Activated T-cell treated with anti-CD3 and anti-CD28 coated beads, Interleukin-2, amount 50 U/mL, for 72 hours (primary cell): Measurements from ENCODE around the gene RNF17. TPM values are rescaled to one million over a fixed set of nuclear protein-coding genes. Genes with fewer than 3 reads are reported as not detected.
A peak's percentile ranks its signal among the peaks of the same experiment; 100 is the strongest.

Experiments
- ATAC-seq, 2 donors: fragments of 150-1000 bp; cut with Tn5 transposase; replicated peaks in 1 of 2; 2 replicates each; pipeline ENCODE4 v1.10.0; 2021; ENCODE audit warnings: moderate library complexity in 2 of 2, mild to moderate bottlenecking in 1 of 2
- DNase-seq, 2 donors: peaks; one replicate each; pipeline ENCODE4 v3.0.0; 2021 to 2022; ENCODE audit warnings: mixed read lengths in 1 of 2
- H3K27ac Mint-ChIP-seq: one replicate; pipeline ENCODE4 v1.8.0; 2022; ENCODE audit warnings: mild to moderate bottlenecking, moderate library complexity, mixed read lengths
- H3K27me3 Mint-ChIP-seq: one replicate; pipeline ENCODE4 v1.8.0; 2022; ENCODE audit warnings: low read depth, mixed read lengths
- H3K36me3 Mint-ChIP-seq, 2 donors: one replicate each; pipeline ENCODE4 v1.8.0; 2022; ENCODE audit warnings: mixed read lengths in 2 of 2, mild to moderate bottlenecking in 1 of 2; ENCODE audit not compliant: insufficient read depth in 2 of 2
- H3K4me1 Mint-ChIP-seq: one replicate; pipeline ENCODE4 v1.8.0; 2022; ENCODE audit warnings: low read depth, mixed read lengths
- H3K4me3 Mint-ChIP-seq, 2 donors: one replicate each; pipeline ENCODE4 v1.8.0; 2022; ENCODE audit warnings: mild to moderate bottlenecking in 2 of 2, mixed read lengths in 2 of 2, moderate library complexity in 2 of 2
- H3K9me3 Mint-ChIP-seq, 2 donors: one replicate each; pipeline ENCODE4 v1.8.0; 2022; ENCODE audit warnings: mixed read lengths in 2 of 2
- total RNA-seq, 2 donors: library from RNA; stranded (reverse); gene quantifications; one replicate each; pipeline ENCODE4 v1.2.3, GENCODE V29; 2022

The RNF17 gene
- total RNA-seq, 2 donors from 2014 or later, result 0.65 TPM; not detected in 1

- H3K27me3 Mint-ChIP-seq, result no peaks in the 10 kb centered on the region
Measured at GRCh38 chr13:24899601-24900000, 135.6 kb downstream of the RNF17 start.

GRCh38 chr13:24900507-24900906 is 136.5 kb downstream of the RNF17 start:
- H3K36me3 Mint-ChIP-seq, result peaks cover 7 to 10% of the 10 kb centered on the region in 2 donors
- H3K27ac Mint-ChIP-seq, result no peak overlapping the region
- no peaks in the 10 kb centered on the region for H3K4me1 Mint-ChIP-seq
- DNase-seq, result no peak
- H3K27me3 Mint-ChIP-seq, result no peaks in the 10 kb centered on the region
- H3K4me3 Mint-ChIP-seq, result no peak overlapping the region
- no peak for ATAC-seq
- no peaks in the 10 kb centered on the region for H3K9me3 Mint-ChIP-seq

More at GRCh38 chr13:24899601-24900000, 135.6 kb downstream of the RNF17 start:
- H3K36me3 Mint-ChIP-seq, result peaks cover 4 to 7% of the 10 kb centered on the region in 2 donors
- H3K27ac Mint-ChIP-seq, result no peak overlapping the region
- DNase-seq (no peak), ATAC-seq (no peak)
- no peak overlapping the region for H3K4me3 Mint-ChIP-seq
- no peaks in the 10 kb centered on the region for H3K4me1 Mint-ChIP-seq
- no peaks in the 10 kb centered on the region for H3K9me3 Mint-ChIP-seq

- Mint-ChIP-seq H3K36me3 (peaks cover 11 to 18% of the 10 kb centered on the region in 2 donors), H3K27me3 (no peaks in the 10 kb centered on the region), H3K9me3 (no peaks in the 10 kb centered on the region), H3K4me3 (no peak overlapping the region), H3K4me1 (no peaks in the 10 kb centered on the region), H3K27ac (no peak overlapping the region)
- ATAC-seq (no peak), DNase-seq (no peak)
Measured at GRCh38 chr13:24905242-24905641, 141.3 kb downstream of the RNF17 start.

GRCh38 chr13:24906268-24906667 is 142.3 kb downstream of the RNF17 start:
- H3K4me1 Mint-ChIP-seq, result peaks cover 3% of the 10 kb centered on the region

GRCh38 chr13:24910502-24911132 is 146.6 kb downstream of the RNF17 start:
- Mint-ChIP-seq H3K27me3 (no peaks in the 10 kb centered on the region), H3K36me3 (peaks cover 7 to 16% of the 10 kb centered on the region in 2 donors), H3K4me3 (no peak overlapping the region), H3K4me1 (peaks cover 10% of the 10 kb centered on the region), H3K9me3 (no peaks in the 10 kb centered on the region), H3K27ac (no peak overlapping the region)
- ATAC-seq (no peak), DNase-seq (no peak)

More at GRCh38 chr13:24906268-24906667, 142.3 kb downstream of the RNF17 start:
- H3K27me3 Mint-ChIP-seq, result no peaks in the 10 kb centered on the region
- DNase-seq, result no peak
- H3K4me3 Mint-ChIP-seq, result no peak overlapping the region
- ATAC-seq, result no peak
- no peaks in the 10 kb centered on the region for H3K9me3 Mint-ChIP-seq
- H3K36me3 Mint-ChIP-seq, result peaks cover 11 to 21% of the 10 kb centered on the region in 2 donors
- no peak overlapping the region for H3K27ac Mint-ChIP-seq

GRCh38 chr13:24911133-24911908 is 147.4 kb downstream of the RNF17 start:
- Mint-ChIP-seq H3K27ac (no peak overlapping the region), H3K4me1 (peaks cover 10% of the 10 kb centered on the region), H3K36me3 (peaks cover 3 to 12% of the 10 kb centered on the region in 2 donors), H3K4me3 (no peak overlapping the region), H3K27me3 (no peaks in the 10 kb centered on the region), H3K9me3 (no peaks in the 10 kb centered on the region)
- peak; percentile 24 to 63 for ATAC-seq
- peak in 1 of 2 donors; percentile 7 for DNase-seq

GRCh38 chr13:24916464-24916863 is 152.5 kb downstream of the RNF17 start:
- no peak for DNase-seq
- H3K36me3 Mint-ChIP-seq, result peaks cover 1 to 3% of the 10 kb centered on the region in 2 donors
- no peak for ATAC-seq

GRCh38 chr13:24921003-24921402 is 157.0 kb downstream of the RNF17 start:
- Mint-ChIP-seq H3K36me3 (peaks cover 0 to 3% of the 10 kb centered on the region in 2 donors), H3K4me3 (peak overlapping the region; percentile 24 to 93), H3K9me3 (no peaks in the 10 kb centered on the region), H3K27ac (no peak overlapping the region), H3K4me1 (peaks cover 15% of the 10 kb centered on the region), H3K27me3 (no peaks in the 10 kb centered on the region)
- ATAC-seq (no peak), DNase-seq (no peak)

More at GRCh38 chr13:24916464-24916863, 152.5 kb downstream of the RNF17 start:
- Mint-ChIP-seq H3K27me3 (no peaks in the 10 kb centered on the region), H3K27ac (no peak overlapping the region), H3K4me1 (peaks cover 13% of the 10 kb centered on the region), H3K4me3 (no peak overlapping the region), H3K9me3 (no peaks in the 10 kb centered on the region)

- Mint-ChIP-seq H3K9me3 (no peaks in the 10 kb centered on the region), H3K27me3 (no peaks in the 10 kb centered on the region), H3K27ac (peak overlapping the region; percentile 96), H3K4me3 (peak overlapping the region; percentile 93 to 94), H3K36me3 (peaks cover 0 to 3% of the 10 kb centered on the region in 2 donors), H3K4me1 (peaks cover 15% of the 10 kb centered on the region)
- DNase-seq (no peak), ATAC-seq (no peak)
Measured at GRCh38 chr13:24921881-24922280, 157.9 kb downstream of the RNF17 start.

- H3K36me3 Mint-ChIP-seq, result peaks cover 0 to 3% of the 10 kb centered on the region in 2 donors
- H3K27ac Mint-ChIP-seq, result peak overlapping the region; percentile 96
- H3K27me3 Mint-ChIP-seq, result no peaks in the 10 kb centered on the region
- ATAC-seq (peak in 1 of 2 donors; percentile 45), DNase-seq (peak; percentile 47)
- no peaks in the 10 kb centered on the region for H3K9me3 Mint-ChIP-seq
- H3K4me3 Mint-ChIP-seq, result peak overlapping the region; percentile 93 to 94
- peaks cover 15% of the 10 kb centered on the region for H3K4me1 Mint-ChIP-seq
Measured at GRCh38 chr13:24922387-24922744, 158.4 kb downstream of the RNF17 start.

- H3K27ac Mint-ChIP-seq, result peak overlapping the region; percentile 96
- H3K4me1 Mint-ChIP-seq, result peaks cover 15% of the 10 kb centered on the region
- no peaks in the 10 kb centered on the region for H3K9me3 Mint-ChIP-seq
- H3K4me3 Mint-ChIP-seq, result peak overlapping the region; percentile 93 to 94
- DNase-seq (peak; percentile 95 to 97), ATAC-seq (peak; percentile 99)
- H3K36me3 Mint-ChIP-seq, result peaks cover 0 to 3% of the 10 kb centered on the region in 2 donors
- no peaks in the 10 kb centered on the region for H3K27me3 Mint-ChIP-seq
Measured at GRCh38 chr13:24922745-24923591, 159.0 kb downstream of the RNF17 start.

GRCh38 chr13:24925318-24926231 is 161.6 kb downstream of the RNF17 start:
- no peak for ATAC-seq
- DNase-seq, result no peak
- Mint-ChIP-seq H3K36me3 (peaks cover 0 to 3% of the 10 kb centered on the region in 2 donors), H3K27me3 (peaks cover 5% of the 10 kb centered on the region), H3K4me1 (peaks cover 15% of the 10 kb centered on the region), H3K27ac (no peak overlapping the region), H3K9me3 (no peaks in the 10 kb centered on the region), H3K4me3 (no peak overlapping the region)
